Loucy (cell line): Measurements from ENCODE around the gene DIRAS1.

Source experiments
- H2AFZ ChIP-seq: fragments of 200-600 bp; sonication (generic); 2 replicates; pipeline ENCODE4 v1.6.0; 2016; ENCODE audit warnings: antibody characterized with exemption, mild to moderate bottlenecking, low read length, moderate library complexity
- H3F3A ChIP-seq: fragments of 200-600 bp; 2 replicates; pipeline ENCODE4 v1.6.0; 2016; ENCODE audit warnings: antibody characterized with exemption, low read depth, mild to moderate bottlenecking
- H3K27me3 ChIP-seq: fragments of 200-600 bp; sonication (generic); 2 replicates; pipeline ENCODE4 v1.6.1; 2014; ENCODE audit warnings: low read length, mild to moderate bottlenecking; ENCODE audit not compliant: insufficient read depth, poor library complexity, severe bottlenecking
- H3K36me3 ChIP-seq: fragments of 200-600 bp; sonication (generic); 2 replicates; pipeline ENCODE4 v1.6.1; 2016; ENCODE audit warnings: low read length; ENCODE audit not compliant: insufficient read depth
- H3K4me1 ChIP-seq: fragments of 200-600 bp; sonication (generic); 2 replicates; pipeline ENCODE4 v1.5.1; 2014; ENCODE audit warnings: low read length, mild to moderate bottlenecking; ENCODE audit not compliant: insufficient read depth, poor library complexity, severe bottlenecking
- H3K4me2 ChIP-seq: fragments of 200-600 bp; sonication (generic); 2 replicates; pipeline ENCODE4 v1.6.0; 2014; ENCODE audit warnings: antibody characterized with exemption, low read length, low read depth, mild to moderate bottlenecking; ENCODE audit not compliant: poor library complexity, severe bottlenecking
- H3K4me3 ChIP-seq: fragments of 200-600 bp; sonication (generic); 2 replicates; pipeline ENCODE4 v1.5.1; 2014; ENCODE audit warnings: low read length, mild to moderate bottlenecking, mixed read lengths; ENCODE audit not compliant: poor library complexity, severe bottlenecking
- H3K79me2 ChIP-seq: fragments of 200-600 bp; sonication (generic); 2 replicates; pipeline ENCODE4 v1.6.1; 2014; ENCODE audit warnings: low read length; ENCODE audit not compliant: insufficient read depth
- H3K9ac ChIP-seq: fragments of 200-600 bp; sonication (generic); 2 replicates; pipeline ENCODE4 v1.6.0; 2014; ENCODE audit warnings: mild to moderate bottlenecking, low read depth, low read length, moderate library complexity; ENCODE audit not compliant: poor library complexity, severe bottlenecking
- H3K9me2 ChIP-seq: fragments of 200-600 bp; sonication (generic); replicated peaks from 2 replicates; pipeline ENCODE4 v1.6.1; 2016; ENCODE audit warnings: low read depth, low read length, mixed read lengths
- H3K9me3 ChIP-seq: fragments of 200-600 bp; sonication (generic); 2 replicates; pipeline ENCODE4 v1.6.1; 2014; ENCODE audit warnings: mild to moderate bottlenecking, antibody characterized with exemption, low read length, low read depth; ENCODE audit not compliant: insufficient read depth
- H4K20me1 ChIP-seq: fragments of 200-600 bp; sonication (generic); 2 replicates; pipeline ENCODE4 v1.6.0; 2014; ENCODE audit warnings: antibody characterized with exemption, low read length, mild to moderate bottlenecking; ENCODE audit not compliant: insufficient read depth, poor library complexity, severe bottlenecking
- CTCF ChIP-seq: fragments of 200-600 bp; sonication (generic); conservative IDR thresholded peaks from 2 replicates; pipeline ENCODE4 v1.5.1; 2014; ENCODE audit warnings: mild to moderate bottlenecking, antibody characterized with exemption, low read length
- EZH2phosphoT487 ChIP-seq: fragments of 200-600 bp; IDR thresholded peaks from 2 replicates; pipeline ENCODE4 v1.6.1; 2018; ENCODE audit warnings: antibody characterized with exemption, mild to moderate bottlenecking, moderate library complexity, borderline replicate concordance

Gene DIRAS1

DNA sequence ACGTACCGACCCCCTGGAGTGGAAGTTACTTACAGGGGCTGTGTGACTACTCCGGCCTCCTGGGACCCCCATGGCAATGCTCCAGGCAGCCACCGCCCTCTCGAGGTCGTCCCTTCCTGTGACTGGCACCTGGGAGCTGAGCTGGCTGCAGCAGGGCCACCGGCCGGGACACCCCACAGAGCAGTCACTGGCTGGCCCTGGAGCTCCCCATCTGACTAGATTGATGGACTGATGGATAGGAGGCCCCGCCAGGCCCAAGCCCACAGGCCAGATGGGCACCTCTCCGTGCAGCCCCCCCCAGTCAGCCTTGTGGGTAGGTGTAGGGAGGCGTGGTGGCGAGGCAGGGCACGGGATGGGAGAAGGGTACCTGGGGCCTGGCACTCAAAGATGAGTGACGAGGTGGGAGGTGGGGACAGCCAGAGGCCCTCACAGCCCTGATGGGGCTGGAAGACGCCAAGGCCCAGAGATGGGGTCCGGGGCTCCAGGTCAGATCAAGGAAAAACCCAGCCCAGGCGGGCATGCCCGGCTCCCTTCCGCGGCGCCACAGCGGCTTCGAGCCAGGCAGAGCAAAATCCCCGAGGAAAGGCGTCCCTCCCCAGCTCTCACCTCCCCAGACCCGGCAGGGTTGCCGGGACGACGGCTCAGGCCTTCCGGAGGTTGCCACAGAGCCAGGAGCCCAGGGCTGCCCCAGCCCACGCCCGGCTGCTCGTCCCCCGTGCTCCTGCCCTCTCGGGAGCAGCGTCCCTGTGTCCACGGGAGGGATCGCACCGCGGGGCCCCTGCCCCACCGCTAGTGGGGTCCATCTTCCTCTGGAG is 10.2 kb upstream of the DIRAS1 start:
- Histone ChIP-seq H3F3A (no peaks in the 10 kb centered on the region), H3K79me2 (peaks cover 34% of the 10 kb centered on the region), H2AFZ (no peak overlapping the region), H3K4me1 (peaks cover 9% of the 10 kb centered on the region), H3K9ac (no peak overlapping the region), H3K4me3 (no peak overlapping the region), H3K27me3 (no peaks in the 10 kb centered on the region), H4K20me1 (peaks cover 36% of the 10 kb centered on the region), H3K9me2 (no peaks in the 10 kb centered on the region), H3K9me3 (no peaks in the 10 kb centered on the region; the same call in 1 of the 2 replicates), H3K36me3 (peaks cover 51% of the 10 kb centered on the region; the same call in 1 of the 2 replicates), H3K4me2 (no peak overlapping the region)
- TF ChIP-seq CTCF: no peak
- no peak for TF ChIP-seq EZH2phosphoT487

DNA sequence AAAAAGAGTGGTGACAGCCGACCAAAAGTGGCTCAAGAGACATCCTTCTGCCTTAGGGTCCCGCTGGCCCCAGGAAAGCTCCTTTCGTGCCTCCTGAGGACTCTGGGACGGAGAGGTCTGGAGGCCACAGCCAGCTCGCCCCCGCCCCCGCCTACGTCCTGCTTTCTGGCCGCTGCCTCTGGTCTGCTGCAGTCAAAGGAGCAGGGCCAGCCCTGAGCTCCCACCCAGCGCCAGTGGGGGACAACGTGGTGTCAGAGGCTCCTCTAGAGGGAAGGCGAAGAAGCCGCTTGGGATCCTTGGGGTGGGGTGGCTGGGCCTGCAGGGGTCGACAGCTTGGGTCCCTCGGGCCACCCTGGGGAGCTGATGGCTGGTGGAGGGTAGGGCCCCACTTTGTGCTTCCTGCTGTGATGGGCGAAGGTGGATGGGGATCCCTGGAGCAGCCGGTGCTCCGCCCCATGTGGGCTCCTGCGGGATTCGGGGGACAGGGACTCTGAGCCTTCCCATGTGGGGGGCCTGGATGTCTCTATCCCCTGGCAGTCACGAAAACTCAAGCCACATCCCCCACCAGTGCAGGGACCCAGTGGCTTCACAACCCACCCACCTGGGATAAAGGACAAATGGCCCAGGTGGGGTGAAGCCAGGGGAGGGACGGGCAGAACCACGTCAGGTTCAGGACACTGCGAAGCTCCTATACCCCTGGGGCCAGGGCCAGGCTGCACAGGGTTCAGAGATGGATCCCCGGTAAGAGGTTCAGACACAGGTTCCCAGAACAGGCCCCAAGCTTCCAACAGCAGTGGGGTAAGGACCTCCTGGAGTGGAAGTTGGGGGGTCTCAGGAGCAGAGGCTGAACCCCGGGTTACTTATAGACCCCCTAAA is 9.0 kb upstream of the DIRAS1 start:
- H3K36me3 ChIP-seq: peaks cover 39% of the 10 kb centered on the region; the same call in 1 of the 2 replicates
- H2AFZ ChIP-seq: no peak overlapping the region
- H3K4me2 ChIP-seq: no peak overlapping the region
- H3K9me3 ChIP-seq: no peaks in the 10 kb centered on the region
- no peaks in the 10 kb centered on the region for H3F3A ChIP-seq
- peaks cover 24% of the 10 kb centered on the region for H4K20me1 ChIP-seq
- no peak overlapping the region for H3K9ac ChIP-seq
- no peak overlapping the region for H3K4me3 ChIP-seq
- no peaks in the 10 kb centered on the region for H3K4me1 ChIP-seq
- H3K79me2 ChIP-seq: peaks cover 22% of the 10 kb centered on the region; the same call in 1 of the 2 replicates
- H3K27me3 ChIP-seq: no peaks in the 10 kb centered on the region
- TF ChIP-seq EZH2phosphoT487 (no peak), CTCF (no peak)
- H3K9me2 ChIP-seq: no peaks in the 10 kb centered on the region

DNA sequence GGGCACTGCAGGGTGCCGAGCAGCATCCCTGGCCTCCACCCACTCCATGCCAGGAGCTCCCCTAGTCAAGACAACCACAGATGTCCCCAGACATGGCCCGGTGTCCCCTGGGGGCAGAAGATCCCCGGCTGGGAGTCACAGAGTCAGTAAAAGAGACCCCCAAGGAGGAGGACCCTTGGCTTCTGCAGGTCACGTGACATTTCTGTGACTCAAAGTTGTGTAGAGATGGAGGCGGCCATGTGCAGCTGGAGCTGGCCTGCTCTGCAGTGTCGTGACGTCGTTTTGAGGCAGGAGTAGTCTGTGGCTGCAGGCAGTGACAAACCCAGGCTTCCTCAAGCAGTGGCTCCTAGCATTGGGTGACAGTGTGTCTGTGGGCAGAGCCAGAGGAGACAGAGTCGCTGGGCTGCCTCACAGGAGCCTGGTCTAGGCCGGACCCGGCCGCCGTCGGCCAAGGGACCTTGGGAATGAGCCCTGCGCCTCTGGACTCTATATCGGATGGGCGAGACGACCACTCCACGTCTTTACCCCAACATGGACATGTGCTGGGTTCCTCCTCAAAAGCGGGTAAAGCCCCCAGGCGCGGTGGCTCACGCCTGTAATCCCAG is 7.7 kb upstream of the DIRAS1 start:
- no peaks in the 10 kb centered on the region for H3K9me3 ChIP-seq
- H3F3A ChIP-seq: no peaks in the 10 kb centered on the region
- no peak overlapping the region for H3K4me3 ChIP-seq
- peaks cover 26% of the 10 kb centered on the region; the same call in 1 of the 2 replicates for H3K36me3 ChIP-seq
- H3K4me2 ChIP-seq: no peak overlapping the region
- no peaks in the 10 kb centered on the region for H3K9me2 ChIP-seq
- H3K9ac ChIP-seq: no peak overlapping the region
- peaks cover 9% of the 10 kb centered on the region; the same call in 1 of the 2 replicates for H3K79me2 ChIP-seq
- H3K4me1 ChIP-seq: no peaks in the 10 kb centered on the region
- H3K27me3 ChIP-seq: no peaks in the 10 kb centered on the region
- H4K20me1 ChIP-seq: peaks cover 12% of the 10 kb centered on the region
- TF ChIP-seq EZH2phosphoT487 (no peak), CTCF (no peak)
- H2AFZ ChIP-seq: no peak overlapping the region
